ENCODE measurements around the gene YY1AP1. TPM values are rescaled to one million over a fixed set of nuclear protein-coding genes. Genes with fewer than 3 reads are reported as not detected.

YY1AP1 gene
- total and polyA plus RNA-seq, 10 of the 15 experiments (the other 5 are each of a cell fraction or from before 2014, with no cell fraction given) = 13.2 to 118 (median 40.5) TPM

- H3K79me2 ChIP-seq (ENCODE audit: control insufficient read depth, insufficient read depth, low read length) = no peaks in the 10 kb centered on the region; the same call in 1 of the 2 replicates
- TF ChIP-seq EGR1 (IDR thresholded peaks at IDR 0.05; ENCODE audit: borderline replicate concordance in 1 of 2, low read depth in 2 of 2, low read length in 2 of 2) = no peak
- TF ChIP-seq, protein P1, sequence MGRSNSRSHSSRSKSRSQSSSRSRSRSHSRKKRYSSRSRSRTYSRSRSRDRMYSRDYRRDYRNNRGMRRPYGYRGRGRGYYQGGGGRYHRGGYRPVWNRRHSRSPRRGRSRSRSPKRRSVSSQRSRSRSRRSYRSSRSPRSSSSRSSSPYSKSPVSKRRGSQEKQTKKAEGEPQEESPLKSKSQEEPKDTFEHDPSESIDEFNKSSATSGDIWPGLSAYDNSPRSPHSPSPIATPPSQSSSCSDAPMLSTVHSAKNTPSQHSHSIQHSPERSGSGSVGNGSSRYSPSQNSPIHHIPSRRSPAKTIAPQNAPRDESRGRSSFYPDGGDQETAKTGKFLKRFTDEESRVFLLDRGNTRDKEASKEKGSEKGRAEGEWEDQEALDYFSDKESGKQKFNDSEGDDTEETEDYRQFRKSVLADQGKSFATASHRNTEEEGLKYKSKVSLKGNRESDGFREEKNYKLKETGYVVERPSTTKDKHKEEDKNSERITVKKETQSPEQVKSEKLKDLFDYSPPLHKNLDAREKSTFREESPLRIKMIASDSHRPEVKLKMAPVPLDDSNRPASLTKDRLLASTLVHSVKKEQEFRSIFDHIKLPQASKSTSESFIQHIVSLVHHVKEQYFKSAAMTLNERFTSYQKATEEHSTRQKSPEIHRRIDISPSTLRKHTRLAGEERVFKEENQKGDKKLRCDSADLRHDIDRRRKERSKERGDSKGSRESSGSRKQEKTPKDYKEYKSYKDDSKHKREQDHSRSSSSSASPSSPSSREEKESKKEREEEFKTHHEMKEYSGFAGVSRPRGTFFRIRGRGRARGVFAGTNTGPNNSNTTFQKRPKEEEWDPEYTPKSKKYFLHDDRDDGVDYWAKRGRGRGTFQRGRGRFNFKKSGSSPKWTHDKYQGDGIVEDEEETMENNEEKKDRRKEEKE (IDR thresholded peaks at IDR 0.05) = no peak
- TF ChIP-seq, protein P2, sequence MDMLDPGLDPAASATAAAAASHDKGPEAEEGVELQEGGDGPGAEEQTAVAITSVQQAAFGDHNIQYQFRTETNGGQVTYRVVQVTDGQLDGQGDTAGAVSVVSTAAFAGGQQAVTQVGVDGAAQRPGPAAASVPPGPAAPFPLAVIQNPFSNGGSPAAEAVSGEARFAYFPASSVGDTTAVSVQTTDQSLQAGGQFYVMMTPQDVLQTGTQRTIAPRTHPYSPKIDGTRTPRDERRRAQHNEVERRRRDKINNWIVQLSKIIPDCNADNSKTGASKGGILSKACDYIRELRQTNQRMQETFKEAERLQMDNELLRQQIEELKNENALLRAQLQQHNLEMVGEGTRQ (IDR thresholded peaks at IDR 0.05; ENCODE audit: borderline replicate concordance, low read depth, low read length) = no peak
- no peak for TF ChIP-seq FOXM1 (IDR thresholded peaks at IDR 0.05; ENCODE audit: low read depth, low read length)
- no peak for TF ChIP-seq KAT2A (conservative IDR thresholded peaks at IDR 0.05; ENCODE audit: control insufficient read depth, low read depth, low read length)
- TF ChIP-seq IRF4 (IDR thresholded peaks at IDR 0.05; ENCODE audit: low read depth, low read length) = no peak
- TF ChIP-seq, protein P3, sequence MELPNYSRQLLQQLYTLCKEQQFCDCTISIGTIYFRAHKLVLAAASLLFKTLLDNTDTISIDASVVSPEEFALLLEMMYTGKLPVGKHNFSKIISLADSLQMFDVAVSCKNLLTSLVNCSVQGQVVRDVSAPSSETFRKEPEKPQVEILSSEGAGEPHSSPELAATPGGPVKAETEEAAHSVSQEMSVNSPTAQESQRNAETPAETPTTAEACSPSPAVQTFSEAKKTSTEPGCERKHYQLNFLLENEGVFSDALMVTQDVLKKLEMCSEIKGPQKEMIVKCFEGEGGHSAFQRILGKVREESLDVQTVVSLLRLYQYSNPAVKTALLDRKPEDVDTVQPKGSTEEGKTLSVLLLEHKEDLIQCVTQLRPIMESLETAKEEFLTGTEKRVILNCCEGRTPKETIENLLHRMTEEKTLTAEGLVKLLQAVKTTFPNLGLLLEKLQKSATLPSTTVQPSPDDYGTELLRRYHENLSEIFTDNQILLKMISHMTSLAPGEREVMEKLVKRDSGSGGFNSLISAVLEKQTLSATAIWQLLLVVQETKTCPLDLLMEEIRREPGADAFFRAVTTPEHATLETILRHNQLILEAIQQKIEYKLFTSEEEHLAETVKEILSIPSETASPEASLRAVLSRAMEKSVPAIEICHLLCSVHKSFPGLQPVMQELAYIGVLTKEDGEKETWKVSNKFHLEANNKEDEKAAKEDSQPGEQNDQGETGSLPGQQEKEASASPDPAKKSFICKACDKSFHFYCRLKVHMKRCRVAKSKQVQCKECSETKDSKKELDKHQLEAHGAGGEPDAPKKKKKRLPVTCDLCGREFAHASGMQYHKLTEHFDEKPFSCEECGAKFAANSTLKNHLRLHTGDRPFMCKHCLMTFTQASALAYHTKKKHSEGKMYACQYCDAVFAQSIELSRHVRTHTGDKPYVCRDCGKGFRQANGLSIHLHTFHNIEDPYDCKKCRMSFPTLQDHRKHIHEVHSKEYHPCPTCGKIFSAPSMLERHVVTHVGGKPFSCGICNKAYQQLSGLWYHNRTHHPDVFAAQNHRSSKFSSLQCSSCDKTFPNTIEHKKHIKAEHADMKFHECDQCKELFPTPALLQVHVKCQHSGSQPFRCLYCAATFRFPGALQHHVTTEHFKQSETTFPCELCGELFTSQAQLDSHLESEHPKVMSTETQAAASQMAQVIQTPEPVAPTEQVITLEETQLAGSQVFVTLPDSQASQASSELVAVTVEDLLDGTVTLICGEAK (IDR thresholded peaks at IDR 0.05; ENCODE audit: borderline replicate concordance) = no peak
- no peak for TF ChIP-seq HCFC1 (IDR thresholded peaks at IDR 0.05; ENCODE audit: low read length)
- no peak for TF ChIP-seq DPF2 (IDR thresholded peaks at IDR 0.05)
- no peak overlapping the region for H3K9ac ChIP-seq (ENCODE audit: control insufficient read depth, insufficient read depth, low read length)
- in situ Hi-C loops (cut with MboI) (no loop called here), intact Hi-C loops (cut with micrococcal nuclease; ENCODE audit: unreplicated experiment) (no loop called here)
- FAIRE-seq = no peak
- no peak for DNase-seq (ENCODE audit: low read depth, low spot score)
- peaks cover 3% of the 10 kb centered on the region; the same call in 1 of the 2 replicates for H4K20me1 ChIP-seq (ENCODE audit: control insufficient read depth, insufficient read depth)
- no peak overlapping the region for H3K27ac ChIP-seq (ENCODE audit: control insufficient read depth, insufficient read depth)
- no peak overlapping the region for H2AFZ ChIP-seq (ENCODE audit: control insufficient read depth, low read depth, low read length)
- no peaks in the 10 kb centered on the region for H3K27me3 ChIP-seq (replicated peaks in 1 of 2; ENCODE audit: control insufficient read depth in 2 of 2, insufficient read depth in 2 of 2, low read length in 1 of 2)
- peaks cover 7 to 51% of the 10 kb centered on the region in 2 experiments for H3K36me3 ChIP-seq (ENCODE audit: control insufficient read depth in 2 of 2, insufficient read depth in 2 of 2, low read length in 1 of 2)
- ATAC-seq = no peak
- ChIA-PET CTCF (interaction anchor here (0.6 to 1.7 kb wide), 3 partner anchors 56 to 550 kb away, joined by 3 to 4 read pairs (median 3); no protein-coding TSS in a partner anchor), RAD21 (ENCODE audit: unreplicated experiment) (no interaction called here), POLR2A (interaction anchor here (0.8 kb wide), 1 partner anchor 145 kb away, joined by 3 read pairs; no protein-coding TSS in a partner anchor), SMC1A (ENCODE audit: uncharacterized antibody, unreplicated experiment) (interaction anchor here (1.1 to 1.3 kb wide), 2 partner anchors 9 to 21 kb away, joined by 3 to 6 read pairs; no protein-coding TSS in a partner anchor)
- H3K4me1 ChIP-seq (ENCODE audit: control insufficient read depth, insufficient read depth, low read length) = no peaks in the 10 kb centered on the region
- no peak overlapping the region for H3K4me3 ChIP-seq
- 93% methylated on average over 6 of the region's 6 CpGs for WGBS (ENCODE audit: insufficient coverage, insufficient replicate concordance, low lambda C conversion rate, missing lambda C conversion rate)
- H3K9me3 ChIP-seq (replicated peaks; ENCODE audit: control insufficient read depth, insufficient read depth, low read length) = no peaks in the 10 kb centered on the region
- no TSS peak for BruUV-seq (replicated peaks)
- no peak overlapping the region for H3K4me2 ChIP-seq (ENCODE audit: control insufficient read depth, insufficient read depth)
These were observed 15.6 kb downstream of the YY1AP1 start for GRCh38 chr1:155673003-155673402.
